Posterior vena cava (tissue), 2 donors: ENCODE results near the gene NBDY. TPM values are rescaled to one million over a fixed set of nuclear protein-coding genes. Genes with fewer than 3 reads are reported as not detected.
"Not testable (repeated sequence)": the region's sequence is repeated elsewhere in the genome, so short reads cannot be mapped to it uniquely, and the experiment has no call there.

Source experiments
- DNase-seq: peaks from one replicate; pipeline ENCODE4 v3.0.0-alpha.2; 2020; ENCODE audit warnings: low spot score
- intact Hi-C, 2 donors: fragments of 100-400 bp; cut with DNase I; formaldehyde crosslinking; loops; one replicate each; pipeline versions ENCODE4 v1.14.1 to v1.14.2; 2022 to 2023
- long read RNA-seq, 2 donors: library from polyadenylated mRNA; unstranded; transcript quantifications; one replicate each; pipeline ENCODE4 v2.0.0, GENCODE V29; 2020 to 2021
- total RNA-seq, 2 donors: library from RNA; stranded (reverse); fragmentation: NEBNext Ultra II Directional; extraction: Animal tissue kit (Norgen Biotek cat#: 25700); gene quantifications; one replicate each; pipeline ENCODE4 v1.2.1, GENCODE V29; 2021
- donor health status: DM: yes; HTN: yes; CAD: no.
- donor health status: DM: yes; HTN: yes; CAD: no.

Gene NBDY
- 10 to 100 TPM; 30.4 to 37.8 TPM for total RNA-seq
- long read RNA-seq, donor 1, transcript NBDY-201 (3 exons, 1,529 nt) = major isoform, 7 of 8 reads
- long read RNA-seq, donor 1, partial matches to known transcripts = 0 of 8 reads
- long read RNA-seq, donor 1, other reads (novel, unspliced or antisense) = 1 of 8 reads
- long read RNA-seq, donor 2, transcript NBDY-201 (3 exons, 1,529 nt) = major isoform, 35 of 36 reads
- long read RNA-seq, donor 2, partial matches to known transcripts = 0 of 36 reads
- long read RNA-seq, donor 2, other reads (novel, unspliced or antisense) = 0 of 36 reads

GRCh38 chrX:56729152-56729850 lies at the start of gene NBDY:
Gene NBDY (plus strand): TSS chrX:56729243. CDS start chrX:56729354, 111 bp downstream.
- intact Hi-C loops = no loop called here
- peak; percentile 77 for DNase-seq

DNA sequence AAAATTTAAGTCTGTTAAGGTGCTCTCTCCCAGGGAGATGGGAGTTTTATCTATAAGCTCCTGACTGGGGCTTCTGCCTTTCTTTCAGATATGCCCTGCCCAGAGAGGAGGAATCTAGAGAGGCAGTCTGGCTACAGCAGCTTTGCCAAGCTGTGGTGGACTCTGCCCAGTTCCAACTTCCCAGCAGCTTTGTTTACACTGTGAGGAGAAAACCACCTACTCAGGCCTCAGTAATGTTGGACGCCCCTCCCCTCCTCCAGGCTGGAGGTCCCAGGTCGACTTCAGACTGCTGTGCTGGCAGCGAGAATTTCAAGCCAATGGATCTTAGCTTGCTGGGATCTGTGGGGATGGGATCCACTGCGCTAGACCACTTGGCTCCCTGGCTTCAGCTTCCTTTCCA lies 24.5 kb upstream of the NBDY start:
- DNase-seq, intact Hi-C loops: not testable (repeated sequence)

DNA sequence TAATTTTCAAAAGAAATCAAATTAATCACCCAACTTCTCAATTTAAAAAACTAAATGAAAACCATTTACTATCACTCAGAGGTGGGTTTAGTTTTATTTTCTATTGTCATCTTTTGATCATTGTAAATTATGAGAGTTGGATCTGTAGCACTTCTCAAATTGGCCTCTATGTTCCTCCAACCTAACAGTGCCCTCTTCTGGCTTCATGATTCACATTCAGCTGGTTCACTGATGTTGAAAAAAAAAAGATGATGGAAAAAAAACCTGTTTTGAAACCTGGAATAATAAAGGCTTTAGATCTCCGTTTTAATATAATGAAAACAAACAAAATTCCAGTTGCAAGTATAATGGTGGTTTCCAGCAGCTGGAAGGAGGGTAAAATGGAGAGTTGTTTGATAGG lies 2.4 kb upstream of the NBDY start:
- no peak for DNase-seq
- intact Hi-C loops = no loop called here

DNA sequence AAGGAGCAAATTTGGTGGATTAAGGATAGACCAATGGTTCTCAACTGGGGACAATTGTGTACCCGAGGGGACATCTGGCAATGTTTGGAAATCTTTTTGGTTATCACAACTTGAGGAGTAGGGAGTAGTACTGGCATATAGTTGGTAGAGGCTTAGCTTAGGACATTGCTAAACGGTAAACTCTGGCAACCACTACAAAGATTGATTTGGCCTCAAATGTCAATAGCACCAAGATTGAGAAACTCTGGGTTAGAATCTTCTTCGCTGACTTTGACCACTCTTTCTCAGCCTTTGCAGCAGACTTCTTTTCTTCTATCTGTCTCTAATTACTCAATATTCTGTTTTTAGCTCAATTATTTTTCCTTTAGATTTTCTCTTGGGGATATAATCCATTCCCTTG lies 1.5 kb upstream of the NBDY start:
- DNase-seq = no peak
- intact Hi-C loops = no loop called here

- DNase-seq = no peak
- intact Hi-C loops = no loop called here
Measured at GRCh38 chrX:56728321-56728720, 722 bp upstream of the NBDY start.

GRCh38 chrX:56728752-56729151 lies 291 bp upstream of the NBDY start:
- DNase-seq = no peak
- intact Hi-C loops = no loop called here

- DNase-seq = no peak
- intact Hi-C loops = no loop called here
Measured at GRCh38 chrX:56733459-56734046, 4.5 kb downstream of the NBDY start.

GRCh38 chrX:56736219-56736618 lies 7.2 kb downstream of the NBDY start:
- intact Hi-C loops = no loop called here
- peak; percentile 67 for DNase-seq

DNA sequence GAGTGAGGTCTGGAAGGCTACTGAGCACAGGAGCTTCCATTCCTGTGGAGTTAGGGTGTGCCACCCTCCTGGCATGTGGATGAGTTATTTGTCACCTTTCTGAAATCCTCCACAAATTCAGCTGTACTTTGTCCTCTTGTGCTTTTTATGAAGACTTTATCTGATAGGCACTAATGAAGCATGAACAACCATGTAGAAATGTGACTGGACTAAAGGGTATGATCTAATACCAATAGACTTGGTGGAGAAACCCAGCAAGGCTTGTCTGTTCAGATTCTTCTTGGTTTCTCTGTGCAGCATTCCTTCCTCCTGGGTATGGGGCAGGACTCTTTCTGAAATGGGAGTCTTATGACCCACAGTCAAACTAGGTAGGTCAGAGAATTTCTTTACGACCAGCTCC lies 9.6 kb downstream of the NBDY start:
- no peak for DNase-seq
- intact Hi-C loops = no loop called here

DNA sequence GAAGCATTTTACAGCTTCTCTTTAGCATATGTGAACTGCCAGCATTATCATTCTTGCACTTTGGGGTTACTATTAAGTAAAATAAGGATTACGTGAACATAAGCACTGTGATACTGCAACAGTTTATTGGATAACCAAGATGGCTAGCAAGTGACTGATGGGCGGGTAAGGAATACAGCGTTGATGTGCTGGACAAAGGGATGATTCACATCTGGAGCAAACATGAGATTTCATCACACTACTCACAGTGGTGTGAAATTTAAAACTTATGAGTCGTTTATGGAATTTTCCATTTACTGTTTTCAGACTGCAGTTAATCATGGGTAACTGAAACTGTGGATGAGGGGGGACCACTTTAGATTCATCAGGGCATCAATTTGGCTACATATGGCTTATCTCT lies 16.0 kb downstream of the NBDY start:
- intact Hi-C loops = no loop called here

DNA sequence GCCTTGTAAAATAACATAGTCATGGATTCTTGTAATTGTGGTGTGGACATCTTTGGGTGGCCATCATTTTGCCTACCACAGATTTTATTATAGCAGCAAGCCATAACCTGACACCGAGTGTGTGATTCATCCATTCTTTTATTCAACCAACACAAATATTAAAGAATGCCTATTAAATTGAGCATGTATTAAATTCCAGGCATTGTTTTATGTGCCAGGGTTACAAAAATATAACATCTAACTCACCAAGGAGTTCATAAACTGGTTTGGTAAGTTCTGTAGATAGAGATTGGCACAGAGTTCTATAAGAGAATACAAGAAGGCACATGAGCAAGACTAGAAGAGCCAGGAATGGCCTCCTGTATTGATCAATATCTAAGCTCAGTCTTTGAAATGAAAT lies 18.0 kb downstream of the NBDY start:
- DNase-seq = no peak
- intact Hi-C loops = no loop called here

More for the DNA sequence above, 16.0 kb downstream of the NBDY start:
- DNase-seq = no peak

- no peak for DNase-seq
- intact Hi-C loops = no loop called here
Measured at GRCh38 chrX:56751071-56751470, 22.0 kb downstream of the NBDY start.

GRCh38 chrX:56757327-56757726 lies 28.3 kb downstream of the NBDY start:
- DNase-seq = no peak
- intact Hi-C loops = no loop called here

- DNase-seq = no peak
- intact Hi-C loops = no loop called here
Measured at GRCh38 chrX:56758456-56758855, 29.4 kb downstream of the NBDY start.

DNA sequence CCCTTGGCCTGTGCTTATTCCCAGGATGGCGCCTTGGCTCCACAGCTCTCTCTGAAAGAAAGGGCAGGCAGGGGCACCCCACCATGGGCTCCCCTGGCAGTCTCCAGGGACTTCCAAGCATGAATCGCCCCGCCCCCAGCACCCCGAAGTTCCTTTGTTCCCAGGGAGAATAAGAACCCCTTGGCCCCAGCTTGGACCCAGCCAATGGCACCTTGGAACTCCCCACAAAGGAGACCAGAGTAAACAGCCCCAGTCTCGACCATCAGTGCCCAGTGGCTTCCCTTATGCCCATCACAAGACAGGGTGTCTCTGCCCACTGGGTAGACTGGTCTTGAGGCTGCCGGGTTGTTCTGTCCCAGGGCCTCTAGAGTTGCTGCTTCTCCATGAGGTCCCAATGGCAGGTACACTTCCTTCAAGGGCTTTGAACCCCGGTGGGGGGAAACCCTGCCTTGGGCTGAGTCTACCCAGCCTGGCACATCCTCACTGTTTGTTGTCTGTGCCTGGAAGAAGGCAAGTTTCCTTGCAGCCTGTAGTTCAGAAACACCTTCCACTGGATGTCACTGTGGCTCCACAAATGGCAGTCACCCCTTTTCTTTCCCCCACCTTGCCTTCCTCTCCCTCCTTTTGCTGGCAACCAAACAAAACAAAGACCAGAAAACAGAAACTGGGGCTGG lies 30.8 kb downstream of the NBDY start:
- intact Hi-C loops = no loop called here
- DNase-seq = no peak

DNA sequence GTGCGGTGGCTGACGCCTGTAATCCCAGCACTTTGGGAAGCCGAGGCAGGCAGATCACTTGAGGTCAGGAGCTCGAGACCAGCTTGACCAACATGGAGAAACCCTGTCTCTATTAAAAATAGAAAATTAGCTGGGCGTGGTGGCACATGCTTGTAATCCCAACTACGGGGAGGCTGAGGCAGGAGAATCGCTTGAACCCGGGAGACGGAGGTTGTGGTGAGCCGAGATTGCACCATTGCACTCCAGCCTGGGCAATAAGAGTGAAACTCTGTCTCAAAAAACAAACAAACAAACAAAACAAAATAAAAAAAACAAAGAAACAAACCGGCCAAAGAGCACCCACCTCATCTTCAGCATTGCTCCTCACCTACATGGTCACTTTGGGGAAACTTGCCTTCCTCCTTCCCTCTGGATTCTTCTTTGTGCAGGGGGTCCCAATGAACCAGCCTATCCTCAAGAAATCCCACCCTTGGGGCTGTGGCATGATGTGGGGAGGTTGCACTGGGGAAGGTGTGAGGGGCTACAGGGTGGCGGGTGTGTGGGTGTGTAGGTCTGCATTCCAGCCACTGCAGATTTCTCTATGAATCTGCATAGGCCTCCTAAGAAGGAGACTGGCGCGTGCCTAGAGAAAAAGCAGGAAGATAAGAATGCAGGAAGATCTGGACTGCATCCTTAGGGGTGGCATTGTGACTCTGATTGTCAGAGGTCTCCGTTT lies 31.5 kb downstream of the NBDY start:
- DNase-seq, intact Hi-C loops: not testable (repeated sequence)

GRCh38 chrX:56761167-56761566 lies 32.1 kb downstream of the NBDY start:
- intact Hi-C loops = no loop called here
- no peak for DNase-seq

DNA sequence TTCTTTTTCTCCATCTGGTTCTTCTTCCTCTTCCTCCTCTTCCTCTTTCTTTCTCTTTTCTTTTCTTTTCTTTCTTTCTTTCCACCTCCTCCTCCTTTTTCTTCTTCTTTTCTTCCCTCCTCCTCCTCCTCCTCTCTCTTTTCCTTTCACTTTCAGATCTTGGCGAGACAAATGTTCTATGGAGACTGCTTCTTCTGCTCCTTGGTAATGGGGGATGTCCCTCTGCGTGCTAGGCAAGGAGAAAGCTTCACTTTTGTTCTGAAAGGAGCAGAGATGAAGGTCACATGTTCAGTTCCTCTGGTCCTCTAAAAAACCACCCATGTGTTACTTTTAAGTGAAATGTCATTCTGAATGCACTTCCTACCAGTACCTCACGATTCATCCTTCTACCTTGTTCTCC lies 33.2 kb downstream of the NBDY start:
- intact Hi-C loops = no loop called here
- DNase-seq = no peak

DNA sequence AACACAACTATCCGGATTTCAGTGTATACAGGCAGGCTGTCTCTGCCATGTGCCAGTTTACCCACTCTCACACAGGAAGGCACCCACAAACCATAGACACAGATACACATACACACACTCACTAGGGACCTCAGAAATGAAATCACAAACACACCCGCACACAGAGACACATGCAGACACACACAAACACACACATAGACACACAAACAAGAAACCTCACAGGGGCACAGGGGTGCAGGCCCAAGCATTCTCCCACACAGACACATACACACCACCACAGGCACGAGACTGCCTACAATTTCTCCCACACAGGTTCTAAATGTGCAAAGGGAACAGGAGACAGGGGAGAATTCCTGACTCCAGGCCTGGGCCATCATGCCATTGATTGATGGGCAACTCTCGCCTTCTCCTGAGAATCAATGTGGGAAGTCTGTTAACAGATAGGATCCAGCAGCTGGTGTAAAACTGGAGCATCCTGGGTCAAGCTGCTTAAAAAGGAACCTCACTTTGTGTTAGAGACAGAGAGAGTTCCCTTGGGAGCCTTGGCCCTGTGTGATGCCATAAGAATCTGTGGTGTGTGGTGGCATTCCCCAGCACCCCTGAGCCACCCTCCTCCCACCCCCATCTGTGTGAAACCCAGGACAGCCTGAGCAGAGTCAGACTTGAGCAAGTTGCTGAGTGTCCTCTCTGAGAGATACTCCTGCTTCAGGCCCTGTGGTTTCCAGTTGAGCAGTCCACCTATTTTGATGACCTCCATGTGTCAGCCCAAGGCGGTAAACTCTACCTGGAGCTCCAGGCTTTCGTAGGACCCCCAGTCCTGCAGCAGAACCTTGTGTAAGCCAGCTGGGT lies 33.9 kb downstream of the NBDY start:
- intact Hi-C loops = no loop called here

More for the DNA sequence above, 33.9 kb downstream of the NBDY start:
- no peak for DNase-seq
